GM23248 (cell line): ENCODE results near the gene SUCLG1.

Source experiments
- EZH2 ChIP-seq: fragments of 200-600 bp; sonication (generic); IDR thresholded peaks from 2 replicates; pipeline ENCODE4 v1.6.1; 2018; ENCODE audit warnings: antibody characterized with exemption, mild to moderate bottlenecking; ENCODE audit not compliant: insufficient read depth, poor library complexity, severe bottlenecking
- EZH2phosphoT487 ChIP-seq: fragments of 200-600 bp; sonication (generic); IDR thresholded peaks from 2 replicates; pipeline ENCODE4 v1.6.1; 2018; ENCODE audit warnings: antibody characterized with exemption, moderate library complexity, mild to moderate bottlenecking, low read depth; ENCODE audit not compliant: insufficient read depth

DNA sequence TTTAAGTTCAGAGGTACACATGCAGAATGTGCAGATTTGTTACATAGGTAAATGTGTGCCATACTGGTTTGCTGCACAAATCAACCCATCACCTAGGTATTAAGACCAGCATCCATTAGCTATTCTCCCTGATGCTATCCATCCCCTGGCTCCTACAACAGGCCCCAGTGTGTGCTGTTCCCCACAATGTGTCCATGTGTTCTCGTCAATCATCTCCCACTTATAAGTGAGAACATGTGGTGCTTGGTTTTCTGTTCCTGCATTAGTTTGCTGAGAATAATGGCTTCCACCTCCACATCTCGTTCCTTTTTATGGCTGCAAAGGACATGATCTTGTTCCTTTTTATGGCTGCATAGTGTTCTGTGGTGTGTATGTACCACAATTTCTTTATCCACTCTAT lies 75.8 kb downstream of the SUCLG1 start:
- TF ChIP-seq EZH2phosphoT487 (no peak), EZH2 (no peak)
